A549 (cell line): ENCODE measurements around the gene PXDN.

ENCODE experiments used
- EHMT2 ChIP-seq: fragments of 200-600 bp; sonication (generic); IDR thresholded peaks from 2 replicates; pipeline ENCODE4 v1.6.1; 2016; ENCODE audit warnings: antibody characterized with exemption, low read depth, mild to moderate bottlenecking, moderate library complexity
- HOXA7 ChIP-seq: fragments of 250-450 bp; sonication (Bioruptor Pico); IDR thresholded peaks from 2 replicates; pipeline ENCODE4 v1.5.0; 2020; ENCODE audit warnings: mild to moderate bottlenecking, moderate library complexity
- POLR2A ChIP-seq: IDR thresholded peaks from 2 replicates; pipeline ENCODE4 v1.6.1; 2012; ENCODE audit warnings: mild to moderate bottlenecking, low read length
- POLR2AphosphoS2 ChIP-seq: conservative IDR thresholded peaks from 2 replicates; pipeline ENCODE4 v1.6.1; 2012; ENCODE audit warnings: low read length, improper control_type of control experiment, inconsistent platforms
- RFX5 ChIP-seq: fragments of 450-650 bp; IDR thresholded peaks from 2 replicates; pipeline ENCODE4 v1.7.1; 2014; ENCODE audit warnings: antibody characterized with exemption, mild to moderate bottlenecking, moderate library complexity
- SMC3 ChIP-seq: fragments of >200 bp; sonication (Bioruptor Twin); formaldehyde crosslinking; IDR thresholded peaks from 3 replicates; pipeline ENCODE4 v1.6.1; 2018; ENCODE audit warnings: inconsistent platforms
- SREBF2 ChIP-seq: fragments of 450-650 bp; IDR thresholded peaks from 2 replicates; pipeline ENCODE4 v1.6.1; 2014; ENCODE audit warnings: mild to moderate bottlenecking, moderate library complexity
- TF ChIP-seq, protein P1 (sequence below): fragments of 200-600 bp; sonication (generic); IDR thresholded peaks from 2 replicates; pipeline ENCODE4 v1.6.1; 2016; ENCODE audit warnings: antibody characterized with exemption, mild to moderate bottlenecking, moderate library complexity
- TF ChIP-seq, protein P2 (sequence below): fragments of >200 bp; sonication (Bioruptor Twin); formaldehyde crosslinking; IDR thresholded peaks from 3 replicates; pipeline ENCODE4 v1.5.1; 2016
- TF ChIP-seq, protein P3 (sequence below): fragments of >200 bp; sonication (Bioruptor Twin); formaldehyde crosslinking; IDR thresholded peaks from 3 replicates; pipeline ENCODE4 v1.6.1; 2016

DNA sequence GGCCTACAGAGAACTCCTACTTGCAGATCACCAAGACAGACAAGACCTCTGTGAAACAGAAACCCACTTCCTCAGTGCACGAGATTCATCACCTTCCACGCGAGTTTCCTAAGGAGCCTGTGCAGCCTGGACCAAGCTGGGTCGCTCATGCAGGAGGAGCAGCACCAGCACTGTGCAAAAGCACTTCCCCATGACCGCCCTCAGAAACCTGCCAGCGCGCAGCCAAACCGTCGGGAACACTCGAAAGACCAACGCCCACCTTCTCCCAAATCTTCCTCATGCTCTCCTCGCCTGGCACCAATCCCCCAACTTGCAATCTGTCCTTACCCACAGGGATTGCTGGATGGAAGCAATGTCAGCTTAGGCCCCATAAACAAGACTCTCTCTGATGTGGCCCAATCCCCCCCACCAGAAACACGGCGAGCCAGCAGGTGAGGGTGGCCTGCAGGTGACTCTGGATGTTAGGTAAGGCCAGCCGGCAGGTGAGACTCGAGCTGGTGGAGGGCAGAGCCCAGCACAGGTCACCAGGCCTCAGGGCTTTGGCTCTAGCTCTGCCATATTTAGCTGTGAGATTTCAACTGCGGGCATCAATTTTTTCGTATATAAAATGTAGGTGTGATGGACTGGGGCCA lies 69.4 kb downstream of the PXDN start:
- TF ChIP-seq POLR2A: no peak
- TF ChIP-seq, protein P1, sequence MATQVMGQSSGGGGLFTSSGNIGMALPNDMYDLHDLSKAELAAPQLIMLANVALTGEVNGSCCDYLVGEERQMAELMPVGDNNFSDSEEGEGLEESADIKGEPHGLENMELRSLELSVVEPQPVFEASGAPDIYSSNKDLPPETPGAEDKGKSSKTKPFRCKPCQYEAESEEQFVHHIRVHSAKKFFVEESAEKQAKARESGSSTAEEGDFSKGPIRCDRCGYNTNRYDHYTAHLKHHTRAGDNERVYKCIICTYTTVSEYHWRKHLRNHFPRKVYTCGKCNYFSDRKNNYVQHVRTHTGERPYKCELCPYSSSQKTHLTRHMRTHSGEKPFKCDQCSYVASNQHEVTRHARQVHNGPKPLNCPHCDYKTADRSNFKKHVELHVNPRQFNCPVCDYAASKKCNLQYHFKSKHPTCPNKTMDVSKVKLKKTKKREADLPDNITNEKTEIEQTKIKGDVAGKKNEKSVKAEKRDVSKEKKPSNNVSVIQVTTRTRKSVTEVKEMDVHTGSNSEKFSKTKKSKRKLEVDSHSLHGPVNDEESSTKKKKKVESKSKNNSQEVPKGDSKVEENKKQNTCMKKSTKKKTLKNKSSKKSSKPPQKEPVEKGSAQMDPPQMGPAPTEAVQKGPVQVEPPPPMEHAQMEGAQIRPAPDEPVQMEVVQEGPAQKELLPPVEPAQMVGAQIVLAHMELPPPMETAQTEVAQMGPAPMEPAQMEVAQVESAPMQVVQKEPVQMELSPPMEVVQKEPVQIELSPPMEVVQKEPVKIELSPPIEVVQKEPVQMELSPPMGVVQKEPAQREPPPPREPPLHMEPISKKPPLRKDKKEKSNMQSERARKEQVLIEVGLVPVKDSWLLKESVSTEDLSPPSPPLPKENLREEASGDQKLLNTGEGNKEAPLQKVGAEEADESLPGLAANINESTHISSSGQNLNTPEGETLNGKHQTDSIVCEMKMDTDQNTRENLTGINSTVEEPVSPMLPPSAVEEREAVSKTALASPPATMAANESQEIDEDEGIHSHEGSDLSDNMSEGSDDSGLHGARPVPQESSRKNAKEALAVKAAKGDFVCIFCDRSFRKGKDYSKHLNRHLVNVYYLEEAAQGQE: no peak
- TF ChIP-seq, protein P2, sequence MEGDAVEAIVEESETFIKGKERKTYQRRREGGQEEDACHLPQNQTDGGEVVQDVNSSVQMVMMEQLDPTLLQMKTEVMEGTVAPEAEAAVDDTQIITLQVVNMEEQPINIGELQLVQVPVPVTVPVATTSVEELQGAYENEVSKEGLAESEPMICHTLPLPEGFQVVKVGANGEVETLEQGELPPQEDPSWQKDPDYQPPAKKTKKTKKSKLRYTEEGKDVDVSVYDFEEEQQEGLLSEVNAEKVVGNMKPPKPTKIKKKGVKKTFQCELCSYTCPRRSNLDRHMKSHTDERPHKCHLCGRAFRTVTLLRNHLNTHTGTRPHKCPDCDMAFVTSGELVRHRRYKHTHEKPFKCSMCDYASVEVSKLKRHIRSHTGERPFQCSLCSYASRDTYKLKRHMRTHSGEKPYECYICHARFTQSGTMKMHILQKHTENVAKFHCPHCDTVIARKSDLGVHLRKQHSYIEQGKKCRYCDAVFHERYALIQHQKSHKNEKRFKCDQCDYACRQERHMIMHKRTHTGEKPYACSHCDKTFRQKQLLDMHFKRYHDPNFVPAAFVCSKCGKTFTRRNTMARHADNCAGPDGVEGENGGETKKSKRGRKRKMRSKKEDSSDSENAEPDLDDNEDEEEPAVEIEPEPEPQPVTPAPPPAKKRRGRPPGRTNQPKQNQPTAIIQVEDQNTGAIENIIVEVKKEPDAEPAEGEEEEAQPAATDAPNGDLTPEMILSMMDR: no peak
- no peak for TF ChIP-seq RFX5
- TF ChIP-seq SMC3: no peak
- TF ChIP-seq HOXA7 (CRISPR knock-in tag): no peak
- no peak for TF ChIP-seq SREBF2
- no peak for TF ChIP-seq EHMT2
- TF ChIP-seq, protein P3, sequence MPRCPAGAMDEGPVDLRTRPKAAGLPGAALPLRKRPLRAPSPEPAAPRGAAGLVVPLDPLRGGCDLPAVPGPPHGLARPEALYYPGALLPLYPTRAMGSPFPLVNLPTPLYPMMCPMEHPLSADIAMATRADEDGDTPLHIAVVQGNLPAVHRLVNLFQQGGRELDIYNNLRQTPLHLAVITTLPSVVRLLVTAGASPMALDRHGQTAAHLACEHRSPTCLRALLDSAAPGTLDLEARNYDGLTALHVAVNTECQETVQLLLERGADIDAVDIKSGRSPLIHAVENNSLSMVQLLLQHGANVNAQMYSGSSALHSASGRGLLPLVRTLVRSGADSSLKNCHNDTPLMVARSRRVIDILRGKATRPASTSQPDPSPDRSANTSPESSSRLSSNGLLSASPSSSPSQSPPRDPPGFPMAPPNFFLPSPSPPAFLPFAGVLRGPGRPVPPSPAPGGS: no peak
- no peak for TF ChIP-seq POLR2AphosphoS2
